GM19324 (cell line): ENCODE results near the gene RPL39.
"Not testable (repeated sequence)": the region's sequence is repeated elsewhere in the genome, so short reads cannot be mapped to it uniquely, and the experiment has no call there.

Source experiments
- ATAC-seq: cut with Tn5 transposase; IDR thresholded peaks from one replicate; pipeline ENCODE4 v1.9.1; 2021; ENCODE audit warnings: mild to moderate bottlenecking, moderate library complexity; ENCODE audit not compliant: unreplicated experiment, low FRiP score

The RPL39 gene

GRCh38 chrX:119763836-119764387, 27.5 kb downstream of the RPL39 start:
- ATAC-seq: no peak

- ATAC-seq: no peak
Measured at GRCh38 chrX:119763181-119763580, 28.2 kb downstream of the RPL39 start.

- no peak for ATAC-seq
Measured at GRCh38 chrX:119762718-119763117, 28.7 kb downstream of the RPL39 start.

- no peak for ATAC-seq
Measured at GRCh38 chrX:119760026-119760877, 31.2 kb downstream of the RPL39 start.

GRCh38 chrX:119759248-119759766, 32.1 kb downstream of the RPL39 start:
- ATAC-seq: no peak

GRCh38 chrX:119758731-119759247, 32.6 kb downstream of the RPL39 start:
- no peak for ATAC-seq

- ATAC-seq: no peak
Measured at GRCh38 chrX:119757979-119758730, 33.3 kb downstream of the RPL39 start, which contains the start of gene SOWAHD. SOWAHD (plus strand) TSS chrX:119758588; CDS start chrX:119758668, 80 bp downstream.

- no peak for ATAC-seq
Measured at GRCh38 chrX:119757646-119757978, 33.8 kb downstream of the RPL39 start.

GRCh38 chrX:119756926-119757635, 34.3 kb downstream of the RPL39 start:
- no peak for ATAC-seq

- ATAC-seq: peak; percentile 88
Measured at GRCh38 chrX:119755981-119756533, 35.4 kb downstream of the RPL39 start.

- no peak for ATAC-seq
Measured at GRCh38 chrX:119753639-119754257, 37.7 kb downstream of the RPL39 start.

GRCh38 chrX:119753001-119753400, 38.4 kb downstream of the RPL39 start:
- ATAC-seq: no peak

GRCh38 chrX:119750751-119751150, 40.7 kb downstream of the RPL39 start:
- not testable (repeated sequence) for ATAC-seq

GRCh38 chrX:119750131-119750530, 41.3 kb downstream of the RPL39 start:
- ATAC-seq: not testable (repeated sequence)

- no peak for ATAC-seq
Measured at GRCh38 chrX:119745283-119745848, 46.1 kb downstream of the RPL39 start.

GRCh38 chrX:119738742-119739141, 52.7 kb downstream of the RPL39 start:
- no peak for ATAC-seq
